Endothelial cell of umbilical vein (primary cell): ENCODE measurements around the gene G0S2. TPM values are rescaled to one million over a fixed set of nuclear protein-coding genes. Genes with fewer than 3 reads are reported as not detected.

Experiments used
- BruUV-seq: library from RNA; stranded (reverse); fragments of 400-500 nt; replicated peaks from 2 replicates; lab custom pipeline; 2021; lab: Mats Ljungman, UMichigan
- CTCF ChIA-PET: fragments of 300-600, 350-600 bp; sonication (Branson Sonifier 250); formaldehyde crosslinking; loops from one replicate; lab custom pipeline; 2021; ENCODE audit warnings: antibody characterized with exemption, inconsistent platforms; lab: Charles Lee
- POLR2A ChIA-PET: fragments of 300-600, 350-600 bp; sonication (Branson Sonifier 250); formaldehyde crosslinking; loops from one replicate; lab custom pipeline; 2021; ENCODE audit warnings: antibody characterized with exemption, inconsistent platforms; lab: Charles Lee
- DNase-seq: peaks from one replicate; pipeline ENCODE4 v3.0.0-alpha.2; 2011; ENCODE audit warnings: low read depth, low spot score
- FAIRE-seq: peaks from 2 replicates; lab custom pipeline; 2011; peaks lifted over from hg19 to GRCh38; lab: Jason Lieb, UNC
- H2AFZ ChIP-seq: 2 replicates; pipeline ENCODE4 v1.6.0; 2012; ENCODE audit warnings: low read depth, low read length, control low read depth, inconsistent platforms
- H3K27ac ChIP-seq: 2 replicates; pipeline ENCODE4 v1.5.1; 2011; ENCODE audit warnings: low read depth, mild to moderate bottlenecking, control low read depth, low read length, moderate library complexity; ENCODE audit not compliant: insufficient read depth
- H3K27me3 ChIP-seq, 2 experiments: 2 replicates each; pipeline versions ENCODE4 v1.6.0 to v1.6.1; 2011; ENCODE audit warnings: low read length in 2 of 2, mixed read lengths in 1 of 2; ENCODE audit not compliant: control insufficient read depth in 2 of 2, insufficient read depth in 2 of 2
- H3K36me3 ChIP-seq, 2 experiments: 2 replicates in 1 of 2; 3 replicates in 1 of 2; pipeline ENCODE4 v1.5.1; 2011; ENCODE audit warnings: low read length in 2 of 2, mild to moderate bottlenecking in 1 of 2, moderate library complexity in 1 of 2; ENCODE audit not compliant: control insufficient read depth in 2 of 2, insufficient read depth in 2 of 2; ENCODE audit errors: extremely low read depth in 1 of 2
- H3K4me1 ChIP-seq: 3 replicates; pipeline ENCODE4 v1.5.1; 2011; ENCODE audit warnings: mild to moderate bottlenecking, low read length; ENCODE audit not compliant: control insufficient read depth, insufficient read depth; ENCODE audit errors: extremely low read depth
- H3K4me2 ChIP-seq: 2 replicates; pipeline ENCODE4 v1.6.1; 2011; ENCODE audit warnings: low read length, control low read depth, mixed read lengths; ENCODE audit not compliant: insufficient read depth
- H3K4me3 ChIP-seq, 3 experiments: fragments of 200-600 bp in 1 of 3; sonication (generic), shearing (Covaris generic) in 1 of 3; replicated peaks in 1 of 3; 2 replicates each; pipeline ENCODE4 v1.5.1; 2011 to 2016; ENCODE audit warnings: control low read depth in 3 of 3, low read length in 3 of 3, mild to moderate bottlenecking in 2 of 3, inconsistent platforms in 1 of 3, low read depth in 1 of 3, moderate library complexity in 1 of 3; ENCODE audit not compliant: insufficient read depth in 1 of 3
- H3K79me2 ChIP-seq: 2 replicates; pipeline ENCODE4 v1.6.0; 2012; ENCODE audit warnings: low read length, inconsistent platforms; ENCODE audit not compliant: control insufficient read depth, insufficient read depth
- H3K9ac ChIP-seq: replicated peaks from 2 replicates; pipeline ENCODE3; 2011; ENCODE audit warnings: low read length, control low read depth; ENCODE audit not compliant: insufficient read depth; ENCODE audit errors: extremely low read depth
- H3K9me1 ChIP-seq: replicated peaks from 3 replicates; pipeline ENCODE4 v1.6.0; 2011; ENCODE audit warnings: mild to moderate bottlenecking, low read length; ENCODE audit not compliant: control insufficient read depth, insufficient read depth; ENCODE audit errors: extremely low read depth
- H3K9me3 ChIP-seq: replicated peaks from 2 replicates; pipeline ENCODE4 v1.5.1; 2012; ENCODE audit warnings: low read length, inconsistent platforms; ENCODE audit not compliant: control insufficient read depth, insufficient read depth
- H4K20me1 ChIP-seq: replicated peaks from 2 replicates; pipeline ENCODE3; 2011; ENCODE audit warnings: mild to moderate bottlenecking, low read length; ENCODE audit not compliant: control insufficient read depth, insufficient read depth; ENCODE audit errors: extremely low read depth
- EZH2 ChIP-seq: IDR thresholded peaks from 2 replicates; pipeline ENCODE4 v1.6.1; 2012; ENCODE audit warnings: borderline replicate concordance, low read depth, mild to moderate bottlenecking, moderate library complexity, low read length, inconsistent platforms; ENCODE audit not compliant: severe bottlenecking
- FOS ChIP-seq: IDR thresholded peaks from 2 replicates; pipeline ENCODE4 v1.6.1; 2011; ENCODE audit warnings: mild to moderate bottlenecking, low read length, moderate library complexity, borderline replicate concordance; ENCODE audit not compliant: insufficient read depth
- GATA2 ChIP-seq: IDR thresholded peaks from 2 replicates; pipeline ENCODE4 v1.7.0; 2011; ENCODE audit warnings: low read depth, mild to moderate bottlenecking, moderate library complexity, mixed read lengths, low read length; ENCODE audit not compliant: insufficient read length, insufficient read depth
- JUN ChIP-seq: IDR thresholded peaks from 2 replicates; pipeline ENCODE4 v1.6.1; 2011; ENCODE audit warnings: borderline replicate concordance, low read depth; ENCODE audit not compliant: insufficient read length, insufficient read depth
- MYC ChIP-seq: IDR thresholded peaks from one replicate; pipeline ENCODE4 v1.6.1; 2011; ENCODE audit warnings: mild to moderate bottlenecking, low read depth, low read length
- POLR2A ChIP-seq: IDR thresholded peaks from 2 replicates; pipeline ENCODE4 v1.6.1; 2012; ENCODE audit warnings: low read depth, mild to moderate bottlenecking, control low read depth, low read length
- POLR2AphosphoS5 ChIP-seq: IDR thresholded peaks from 2 replicates; pipeline ENCODE4 v1.6.1; 2012; ENCODE audit warnings: low read depth, mild to moderate bottlenecking, control low read depth, low read length, moderate library complexity; ENCODE audit not compliant: insufficient read depth
- dilution Hi-C: fragments of 300-500 bp; cut with MboI; formaldehyde crosslinking; loops from one replicate; pipeline ENCODE4 v1.15.0; 2019; ENCODE audit warnings: low sequenced_read_pairs; ENCODE audit not compliant: extremely low pct_ligation_motif_present
- intact Hi-C: fragments of 100-400 bp; cut with micrococcal nuclease; formaldehyde crosslinking; loops from one replicate; pipeline ENCODE4 v1.10.0; 2022
- polyA plus RNA-seq, 4 experiments: library from polyadenylated mRNA; depleted of rRNA in 3 of 4; stranded (reverse) in 3 of 4; unstranded in 1 of 4; fragments of >200 nt; gene quantifications; 2 replicates each; pipeline versions ENCODE4 v1.2.1 to v1.2.3, GENCODE V29; 2011 to 2012; ENCODE audit warnings: missing spikeins in 1 of 4
- total RNA-seq: library from RNA; stranded (reverse); gene quantifications from 2 replicates; pipeline ENCODE4 v1.2.3, GENCODE V29; 2021
- TF ChIP-seq, protein P1 (sequence below), 2 donors: IDR thresholded peaks; 1 replicate in 1 of 2; 2 replicates in 1 of 2; pipeline ENCODE4 v1.5.1; 2011; ENCODE audit warnings: low read length in 2 of 2, mild to moderate bottlenecking in 2 of 2, moderate library complexity in 2 of 2, control low read depth in 1 of 2, inconsistent platforms in 1 of 2, low read depth in 1 of 2; ENCODE audit not compliant: insufficient read depth in 1 of 2; ENCODE audit errors: extremely low read depth in 1 of 2
- TF ChIP-seq, protein P2 (sequence below): IDR thresholded peaks from 2 replicates; pipeline ENCODE4 v1.6.1; 2011; ENCODE audit not compliant: insufficient read depth, insufficient read length

G0S2 gene
- total and polyA plus RNA-seq, 2 donors (not counting 3 experiments of a cell fraction or from before 2014, with no cell fraction given), result 0.91 to 1.9 TPM

DNA sequence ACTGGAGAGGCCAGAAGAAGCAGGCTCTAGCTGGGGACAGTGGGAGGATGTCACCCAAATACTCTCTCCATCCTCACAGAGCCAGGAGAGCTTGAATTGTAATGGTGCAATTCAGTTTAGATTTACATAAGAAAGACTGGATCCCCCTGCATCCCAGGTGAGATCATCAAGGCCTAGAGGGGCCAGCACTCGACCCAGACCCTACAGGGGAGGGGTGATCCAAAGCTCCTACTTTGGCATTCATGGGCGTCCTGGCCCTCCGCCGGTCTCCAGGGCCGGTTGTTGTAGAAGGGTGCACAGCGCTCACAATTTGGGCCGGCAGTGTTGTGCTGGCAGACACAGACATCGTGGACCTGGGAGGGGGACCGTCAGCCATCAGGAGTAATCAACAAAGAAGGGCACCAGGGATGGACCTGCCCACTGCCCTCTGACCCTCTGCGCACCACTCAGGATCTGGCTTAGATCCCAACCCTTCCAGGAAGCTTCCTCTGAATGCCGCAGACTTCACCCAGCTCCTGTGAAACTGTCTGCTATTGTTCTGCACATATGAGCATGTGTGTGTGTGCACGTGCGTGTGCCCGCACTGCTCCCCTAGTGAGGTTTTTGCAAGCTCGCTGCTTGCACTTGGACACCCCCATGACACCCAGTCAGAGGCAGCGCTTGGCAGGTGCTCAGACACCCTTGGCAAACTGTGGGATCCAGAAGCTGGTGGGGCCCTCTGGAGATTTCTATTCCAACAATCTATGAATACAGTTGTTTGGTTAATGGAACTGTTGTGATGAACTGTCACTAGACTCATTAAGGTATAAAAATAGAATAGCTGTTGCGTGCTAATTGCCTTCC, 44.6 kb upstream of the G0S2 start:
- H3K36me3 ChIP-seq, result no peaks in the 10 kb centered on the region
- no peak overlapping the region for H3K4me3 ChIP-seq
- H3K27me3 ChIP-seq, result no peaks in the 10 kb centered on the region
- H3K4me2 ChIP-seq, result no peak overlapping the region
- intact Hi-C loops, result no loop called here
- no TSS peak for BruUV-seq
- no peak overlapping the region for H2AFZ ChIP-seq
- CTCF ChIA-PET, result interaction anchor here (0.8 to 10.2 kb wide), 17 partner anchors 8 to 64 kb away, joined by 3 to 119 read pairs (median 4); partner anchors contain the start of genes G0S2 and LAMB3
- no peak overlapping the region for H3K9ac ChIP-seq
- H4K20me1 ChIP-seq, result no peaks in the 10 kb centered on the region
- no peak for TF ChIP-seq GATA2
- TF ChIP-seq, protein P1, sequence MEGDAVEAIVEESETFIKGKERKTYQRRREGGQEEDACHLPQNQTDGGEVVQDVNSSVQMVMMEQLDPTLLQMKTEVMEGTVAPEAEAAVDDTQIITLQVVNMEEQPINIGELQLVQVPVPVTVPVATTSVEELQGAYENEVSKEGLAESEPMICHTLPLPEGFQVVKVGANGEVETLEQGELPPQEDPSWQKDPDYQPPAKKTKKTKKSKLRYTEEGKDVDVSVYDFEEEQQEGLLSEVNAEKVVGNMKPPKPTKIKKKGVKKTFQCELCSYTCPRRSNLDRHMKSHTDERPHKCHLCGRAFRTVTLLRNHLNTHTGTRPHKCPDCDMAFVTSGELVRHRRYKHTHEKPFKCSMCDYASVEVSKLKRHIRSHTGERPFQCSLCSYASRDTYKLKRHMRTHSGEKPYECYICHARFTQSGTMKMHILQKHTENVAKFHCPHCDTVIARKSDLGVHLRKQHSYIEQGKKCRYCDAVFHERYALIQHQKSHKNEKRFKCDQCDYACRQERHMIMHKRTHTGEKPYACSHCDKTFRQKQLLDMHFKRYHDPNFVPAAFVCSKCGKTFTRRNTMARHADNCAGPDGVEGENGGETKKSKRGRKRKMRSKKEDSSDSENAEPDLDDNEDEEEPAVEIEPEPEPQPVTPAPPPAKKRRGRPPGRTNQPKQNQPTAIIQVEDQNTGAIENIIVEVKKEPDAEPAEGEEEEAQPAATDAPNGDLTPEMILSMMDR (IDR thresholded peaks at IDR 0.05; ENCODE audit: extremely low read depth in 1 of 2, insufficient read depth in 1 of 2, low read depth in 1 of 2, low read length in 2 of 2), result no peak
- no peak for TF ChIP-seq FOS
- TF ChIP-seq POLR2A, result no peak
- TF ChIP-seq, protein P2, sequence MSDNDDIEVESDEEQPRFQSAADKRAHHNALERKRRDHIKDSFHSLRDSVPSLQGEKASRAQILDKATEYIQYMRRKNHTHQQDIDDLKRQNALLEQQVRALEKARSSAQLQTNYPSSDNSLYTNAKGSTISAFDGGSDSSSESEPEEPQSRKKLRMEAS, result no peak
- TF ChIP-seq EZH2, result no peak
- no peak for TF ChIP-seq MYC
- no peak for TF ChIP-seq JUN
- no peak for TF ChIP-seq POLR2AphosphoS5
- POLR2A ChIA-PET, result no interaction called here
- H3K9me1 ChIP-seq, result no peaks in the 10 kb centered on the region
- H3K9me3 ChIP-seq, result no peaks in the 10 kb centered on the region
- H3K79me2 ChIP-seq, result no peaks in the 10 kb centered on the region
- FAIRE-seq (no peak), DNase-seq (peak; percentile 7)
- H3K4me1 ChIP-seq, result no peaks in the 10 kb centered on the region
- dilution Hi-C loops, result no loop called here
- no peak overlapping the region for H3K27ac ChIP-seq
